ENCODE measurements around the gene MOV10L1.

Gene MOV10L1

DNA sequence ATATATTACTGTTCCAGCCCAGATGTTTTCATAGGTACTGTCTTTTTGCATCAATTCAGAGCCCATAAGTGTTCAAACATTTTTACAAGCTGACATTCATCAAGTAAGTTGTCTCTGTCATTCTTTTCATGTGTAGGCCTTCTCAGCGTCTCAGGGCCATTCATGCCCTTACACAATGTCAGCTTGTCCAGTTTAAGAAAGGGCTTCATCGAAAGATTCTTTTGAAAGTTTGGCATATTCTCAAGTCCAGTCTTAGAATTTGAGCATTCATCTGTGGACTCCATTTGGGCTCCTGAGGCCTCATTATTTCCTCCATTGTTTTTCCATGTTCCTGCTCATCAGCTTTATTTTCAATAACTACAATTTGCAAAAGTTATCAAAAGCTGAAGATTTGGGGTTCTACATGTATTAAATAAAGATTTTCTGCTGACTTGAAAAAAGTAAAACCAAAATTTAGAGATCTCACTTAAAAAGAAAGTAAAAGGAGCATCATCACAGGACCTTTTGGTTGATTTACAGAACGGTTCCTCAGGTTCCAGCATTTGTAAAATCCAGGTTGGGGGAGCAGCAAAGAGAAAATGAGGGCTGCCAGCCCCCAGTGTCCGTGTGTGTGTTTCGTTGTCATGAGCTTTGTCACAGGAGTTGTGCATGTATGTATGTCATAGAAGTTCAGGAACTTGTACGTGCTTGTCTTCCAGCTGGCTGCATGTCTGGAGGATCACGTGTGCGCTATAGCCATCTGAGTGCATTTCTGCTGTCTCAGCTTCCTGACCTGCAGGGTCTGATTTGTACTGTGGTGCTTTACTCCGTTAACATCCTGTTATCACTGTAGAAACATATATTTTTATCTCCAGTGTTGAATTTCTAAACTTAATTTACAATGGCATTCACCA is 15.6 kb downstream of the MOV10L1 start:
- Histone ChIP-seq H3K27me3 (replicated peaks; ENCODE audit: insufficient read depth, low read length) (0 out of 2 replicates have a peak, but pooled peaks cover 2% of the 10 kb centered on the region), H3K9me2 (replicated peaks; ENCODE audit: insufficient read depth, low read length) (no peaks in the 10 kb centered on the region), H3K27ac (ENCODE audit: low read length) (peak overlapping the region; percentile 53; the same call in 1 of the 2 replicates), H3F3A (ENCODE audit: insufficient read depth, low read length) (peaks cover 7% of the 10 kb centered on the region; the same call in 1 of the 2 replicates), H3K4me3 (ENCODE audit: low read length) (peak overlapping the region; percentile 39), H3K9me3 (replicated peaks; ENCODE audit: insufficient read depth, low read length) (no peaks in the 10 kb centered on the region), H2AFZ (ENCODE audit: low read length) (peak overlapping the region; percentile 63), H3K36me3 (replicated peaks; ENCODE audit: insufficient read depth, low read length) (no peaks in the 10 kb centered on the region), H3K4me2 (ENCODE audit: low read depth, low read length) (peak overlapping the region; percentile 71), H3K4me1 (ENCODE audit: low read length) (peaks cover 21% of the 10 kb centered on the region), H3K9ac (ENCODE audit: low read length) (peak overlapping the region; percentile 34; the same call in 1 of the 2 replicates), H4K20me1 (ENCODE audit: insufficient read depth, low read length) (no peaks in the 10 kb centered on the region), H3K79me2 (ENCODE audit: low read length) (no peaks in the 10 kb centered on the region)
- TF ChIP-seq, protein P1, sequence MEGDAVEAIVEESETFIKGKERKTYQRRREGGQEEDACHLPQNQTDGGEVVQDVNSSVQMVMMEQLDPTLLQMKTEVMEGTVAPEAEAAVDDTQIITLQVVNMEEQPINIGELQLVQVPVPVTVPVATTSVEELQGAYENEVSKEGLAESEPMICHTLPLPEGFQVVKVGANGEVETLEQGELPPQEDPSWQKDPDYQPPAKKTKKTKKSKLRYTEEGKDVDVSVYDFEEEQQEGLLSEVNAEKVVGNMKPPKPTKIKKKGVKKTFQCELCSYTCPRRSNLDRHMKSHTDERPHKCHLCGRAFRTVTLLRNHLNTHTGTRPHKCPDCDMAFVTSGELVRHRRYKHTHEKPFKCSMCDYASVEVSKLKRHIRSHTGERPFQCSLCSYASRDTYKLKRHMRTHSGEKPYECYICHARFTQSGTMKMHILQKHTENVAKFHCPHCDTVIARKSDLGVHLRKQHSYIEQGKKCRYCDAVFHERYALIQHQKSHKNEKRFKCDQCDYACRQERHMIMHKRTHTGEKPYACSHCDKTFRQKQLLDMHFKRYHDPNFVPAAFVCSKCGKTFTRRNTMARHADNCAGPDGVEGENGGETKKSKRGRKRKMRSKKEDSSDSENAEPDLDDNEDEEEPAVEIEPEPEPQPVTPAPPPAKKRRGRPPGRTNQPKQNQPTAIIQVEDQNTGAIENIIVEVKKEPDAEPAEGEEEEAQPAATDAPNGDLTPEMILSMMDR (IDR thresholded peaks at IDR 0.05; ENCODE audit: low read length): no peak
- TF ChIP-seq EZH2phosphoT487 (IDR thresholded peaks at IDR 0.05; ENCODE audit: low read length): no peak
- TF ChIP-seq EZH2 (optimal IDR thresholded peaks at IDR 0.05; ENCODE audit: low read depth, low read length): no peak
- DNase-seq: peak; percentile 91

DNA sequence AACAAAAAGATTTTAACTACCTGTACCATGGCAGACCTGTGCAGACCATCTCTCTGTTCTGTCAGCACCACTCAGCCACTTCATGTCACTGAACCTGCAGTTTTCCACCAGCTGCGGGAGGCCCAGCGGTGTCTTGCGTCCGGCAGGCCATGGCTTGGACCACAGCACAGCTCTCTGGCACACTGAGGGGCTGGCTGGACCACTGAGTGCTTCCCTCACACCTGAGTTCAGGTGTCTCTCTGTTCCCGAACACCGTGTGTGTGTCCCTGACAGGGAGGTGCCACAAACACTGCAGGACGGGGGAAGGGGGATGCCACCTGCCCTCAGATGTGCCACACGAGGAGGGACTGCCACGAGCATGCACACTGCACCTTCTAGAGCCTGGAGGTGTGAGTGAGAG is 17.7 kb downstream of the MOV10L1 start:
- Histone ChIP-seq H2AFZ (ENCODE audit: low read length) (no peak overlapping the region), H3K4me3 (ENCODE audit: low read length) (no peak overlapping the region), H3K27me3 (replicated peaks; ENCODE audit: insufficient read depth, low read length) (peaks cover 14% of the 10 kb centered on the region), H3F3A (ENCODE audit: insufficient read depth, low read length) (no peaks in the 10 kb centered on the region; the same call in 1 of the 2 replicates), H3K4me2 (ENCODE audit: low read depth, low read length) (no peak overlapping the region), H3K27ac (ENCODE audit: low read length) (no peak overlapping the region), H3K9ac (ENCODE audit: low read length) (no peak overlapping the region), H3K36me3 (replicated peaks; ENCODE audit: insufficient read depth, low read length) (no peaks in the 10 kb centered on the region), H3K9me3 (replicated peaks; ENCODE audit: insufficient read depth, low read length) (no peaks in the 10 kb centered on the region), H3K9me2 (replicated peaks; ENCODE audit: insufficient read depth, low read length) (no peaks in the 10 kb centered on the region), H4K20me1 (ENCODE audit: insufficient read depth, low read length) (no peaks in the 10 kb centered on the region), H3K4me1 (ENCODE audit: low read length) (peaks cover 14% of the 10 kb centered on the region), H3K79me2 (ENCODE audit: low read length) (no peaks in the 10 kb centered on the region)
- TF ChIP-seq EZH2phosphoT487 (IDR thresholded peaks at IDR 0.05; ENCODE audit: low read length): no peak
- TF ChIP-seq EZH2 (optimal IDR thresholded peaks at IDR 0.05; ENCODE audit: low read depth, low read length): no peak
- TF ChIP-seq, protein P1 (IDR thresholded peaks at IDR 0.05; ENCODE audit: low read length): no peak
- no peak for DNase-seq

DNA sequence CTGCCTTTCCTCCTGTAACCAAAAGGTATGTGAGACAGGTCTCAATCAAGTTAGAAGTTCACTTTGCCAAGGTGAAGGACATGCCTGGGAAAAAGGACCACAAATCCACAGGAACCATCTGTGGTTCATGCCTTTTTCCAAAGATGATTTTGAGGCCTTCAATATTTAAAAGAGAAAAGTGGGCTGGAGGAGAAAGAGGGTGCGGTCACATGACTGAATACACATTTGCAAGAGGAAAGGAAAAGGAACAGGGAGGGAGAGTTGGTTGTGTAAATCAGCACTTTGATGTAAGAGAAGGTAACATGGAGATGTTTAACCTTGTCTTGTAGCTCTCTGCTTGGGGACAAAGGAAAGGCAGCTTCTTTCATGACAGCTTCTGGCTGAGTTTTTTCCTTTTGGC is 21.2 kb downstream of the MOV10L1 start:
- H2AFZ ChIP-seq (ENCODE audit: low read length): no peak overlapping the region

More for the DNA sequence above, 21.2 kb downstream of the MOV10L1 start:
- TF ChIP-seq EZH2 (optimal IDR thresholded peaks at IDR 0.05; ENCODE audit: low read depth, low read length) (no peak), EZH2phosphoT487 (IDR thresholded peaks at IDR 0.05; ENCODE audit: low read length) (no peak)
- TF ChIP-seq, protein P1 (IDR thresholded peaks at IDR 0.05; ENCODE audit: low read length): no peak
- Histone ChIP-seq H3K9me2 (replicated peaks; ENCODE audit: insufficient read depth, low read length) (no peaks in the 10 kb centered on the region), H3K27me3 (replicated peaks; ENCODE audit: insufficient read depth, low read length) (peaks cover 48% of the 10 kb centered on the region), H3F3A (ENCODE audit: insufficient read depth, low read length) (no peaks in the 10 kb centered on the region), H3K79me2 (ENCODE audit: low read length) (no peaks in the 10 kb centered on the region), H3K9ac (ENCODE audit: low read length) (no peak overlapping the region), H3K4me3 (ENCODE audit: low read length) (no peak overlapping the region), H3K4me1 (ENCODE audit: low read length) (no peaks in the 10 kb centered on the region), H3K4me2 (ENCODE audit: low read depth, low read length) (no peak overlapping the region), H4K20me1 (ENCODE audit: insufficient read depth, low read length) (no peaks in the 10 kb centered on the region), H3K9me3 (replicated peaks; ENCODE audit: insufficient read depth, low read length) (no peaks in the 10 kb centered on the region), H3K27ac (ENCODE audit: low read length) (no peak overlapping the region), H3K36me3 (replicated peaks; ENCODE audit: insufficient read depth, low read length) (no peaks in the 10 kb centered on the region)
- no peak for DNase-seq

All from MM.1S (cell line).